ENCODE data around the gene SGTA.

SGTA gene

GRCh38 chr19:2744113-2744512, 39.0 kb downstream of the SGTA start:
- DNase-seq = no peak

- no peak for DNase-seq
Observed at GRCh38 chr19:2743099-2743498, 40.0 kb downstream of the SGTA start.

GRCh38 chr19:2740314-2740656, 42.8 kb downstream of the SGTA start:
- no peak for DNase-seq

- DNase-seq = peak; percentile 79
Observed at GRCh38 chr19:2739602-2740313, 43.3 kb downstream of the SGTA start, which contains the start of gene SLC39A3. Gene SLC39A3 (minus strand): TSS chr19:2740017. CDS start chr19:2737257, 2,760 bp downstream.

- no peak for DNase-seq
Observed at GRCh38 chr19:2736550-2737190, 46.4 kb downstream of the SGTA start.

GRCh38 chr19:2735374-2735773, 47.7 kb downstream of the SGTA start:
- no peak for DNase-seq

GRCh38 chr19:2734589-2735288, 48.3 kb downstream of the SGTA start:
- DNase-seq = no peak

GRCh38 chr19:2733930-2734588, 49.0 kb downstream of the SGTA start:
- no peak for DNase-seq

- DNase-seq = no peak
Observed at GRCh38 chr19:2732883-2733282, 50.2 kb downstream of the SGTA start.

GRCh38 chr19:2732157-2732725, 50.8 kb downstream of the SGTA start:
- DNase-seq = no peak

- DNase-seq = no peak
Observed at GRCh38 chr19:2731181-2731995, 51.7 kb downstream of the SGTA start.

GRCh38 chr19:2729943-2730818, 52.9 kb downstream of the SGTA start:
- no peak for DNase-seq

GRCh38 chr19:2728783-2729387, 54.2 kb downstream of the SGTA start:
- no peak for DNase-seq

- no peak for DNase-seq
Observed at GRCh38 chr19:2727640-2727944, 55.5 kb downstream of the SGTA start.

- DNase-seq = no peak
Observed at GRCh38 chr19:2726904-2727639, 56.0 kb downstream of the SGTA start.

GRCh38 chr19:2726160-2726855, 56.8 kb downstream of the SGTA start:
- DNase-seq = no peak

- DNase-seq = no peak
Observed at GRCh38 chr19:2724148-2724557, 58.9 kb downstream of the SGTA start.

- DNase-seq = no peak
Observed at GRCh38 chr19:2723747-2724146, 59.3 kb downstream of the SGTA start.

- DNase-seq = no peak
Observed at GRCh38 chr19:2723345-2723715, 59.7 kb downstream of the SGTA start.

Measured in GOT3 (cell line).